GM18868 (cell line): ENCODE results near the gene RSPRY1.
"Not testable (repeated sequence)": the region's sequence is repeated elsewhere in the genome, so short reads cannot be mapped to it uniquely, and the experiment has no call there.

ENCODE experiments used
- ATAC-seq: cut with Tn5 transposase; IDR thresholded peaks from one replicate; pipeline ENCODE4 v1.9.1; 2021; ENCODE audit warnings: mild to moderate bottlenecking, moderate library complexity; ENCODE audit not compliant: unreplicated experiment

The RSPRY1 gene

GRCh38 chr16:57268804-57269800 is 83.0 kb downstream of the RSPRY1 start:
- no peak for ATAC-seq

- no peak for ATAC-seq
Measured at GRCh38 chr16:57270221-57271062, 84.3 kb downstream of the RSPRY1 start.

GRCh38 chr16:57271063-57271345 is 84.9 kb downstream of the RSPRY1 start:
- no peak for ATAC-seq

GRCh38 chr16:57271867-57272495 is 85.9 kb downstream of the RSPRY1 start:
- ATAC-seq = no peak

- ATAC-seq = no peak
Measured at GRCh38 chr16:57273359-57273758, 87.2 kb downstream of the RSPRY1 start.

- ATAC-seq = no peak
Measured at GRCh38 chr16:57273826-57274225, 87.7 kb downstream of the RSPRY1 start.

- ATAC-seq = not testable (repeated sequence)
Measured at GRCh38 chr16:57275946-57276345, 89.8 kb downstream of the RSPRY1 start.

GRCh38 chr16:57276596-57276995 is 90.5 kb downstream of the RSPRY1 start:
- ATAC-seq = no peak

- ATAC-seq = no peak
Measured at GRCh38 chr16:57277586-57277985, 91.5 kb downstream of the RSPRY1 start.

- ATAC-seq = no peak
Measured at GRCh38 chr16:57278494-57278893, 92.4 kb downstream of the RSPRY1 start.

GRCh38 chr16:57279780-57280638 is 93.9 kb downstream of the RSPRY1 start:
- no peak for ATAC-seq

- no peak for ATAC-seq
Measured at GRCh38 chr16:57281791-57282190, 95.7 kb downstream of the RSPRY1 start.

GRCh38 chr16:57282510-57283213 is 96.5 kb downstream of the RSPRY1 start:
- ATAC-seq = no peak

- ATAC-seq = no peak
Measured at GRCh38 chr16:57283214-57283958, 97.3 kb downstream of the RSPRY1 start.

GRCh38 chr16:57283959-57284208 is 97.8 kb downstream of the RSPRY1 start:
- ATAC-seq = no peak

GRCh38 chr16:57284209-57284951 is 98.3 kb downstream of the RSPRY1 start, which contains the start of gene PLLP:
Gene PLLP, minus strand, starts transcription at chr16:57284672. Its CDS starts 132 bp downstream, at chr16:57284540.
- ATAC-seq = no peak

GRCh38 chr16:57284952-57285363 is 98.8 kb downstream of the RSPRY1 start:
- ATAC-seq = no peak

GRCh38 chr16:57285379-57285778 is 99.2 kb downstream of the RSPRY1 start:
- no peak for ATAC-seq
